PC-9 (cell line): ENCODE results near the gene CCDC192. TPM values are rescaled to one million over a fixed set of nuclear protein-coding genes. Genes with fewer than 3 reads are reported as not detected.

ENCODE experiments used
- BruUV-seq: library from RNA; stranded (reverse); fragments of 400-500 nt; replicated peaks from 2 replicates; lab custom pipeline; 2021; lab: Mats Ljungman, UMichigan
- CTCF ChIA-PET: fragments of 300-600 bp; sonication (Branson Sonifier 250); formaldehyde crosslinking; loops from one replicate; lab custom pipeline; 2022; ENCODE audit warnings: antibody characterized with exemption; lab: Charles Lee
- POLR2A ChIA-PET: fragments of 300-600 bp; sonication (Branson Sonifier 250); formaldehyde crosslinking; loops from one replicate; lab custom pipeline; 2022; ENCODE audit warnings: antibody characterized with exemption; ENCODE audit not compliant: unreplicated experiment; lab: Charles Lee
- DNase-seq, 2 experiments: peaks; one replicate each; pipeline versions ENCODE4 v3.0.0 to v3.0.0-alpha.2; 2015 to 2022; ENCODE audit warnings: mixed read lengths in 1 of 2
- H2AFZ ChIP-seq: fragments of 200-600 bp; sonication (generic); 2 replicates; pipeline ENCODE4 v1.8.1; 2017; ENCODE audit warnings: antibody characterized with exemption
- H3F3A ChIP-seq: fragments of 200-600 bp; sonication (generic); 2 replicates; pipeline ENCODE4 v1.8.1; 2017; ENCODE audit warnings: antibody characterized with exemption, mild to moderate bottlenecking, low read depth; ENCODE audit not compliant: insufficient read depth
- H3K27ac ChIP-seq: fragments of 200-600 bp; sonication (generic); 2 replicates; pipeline ENCODE4 v1.6.1; 2016; ENCODE audit warnings: mixed run types
- H3K27me3 ChIP-seq: fragments of 200-600 bp; sonication (generic); 2 replicates; pipeline ENCODE4 v1.6.1; 2016; ENCODE audit warnings: low read depth, mixed run types; ENCODE audit not compliant: insufficient read depth
- H3K36me3 ChIP-seq: fragments of 200-600 bp; sonication (generic); 2 replicates; pipeline ENCODE4 v1.6.1; 2016; ENCODE audit warnings: low read depth, mixed run types
- H3K4me1 ChIP-seq: fragments of 200-600 bp; sonication (generic); replicated peaks from 2 replicates; pipeline ENCODE4 v1.6.1; 2016; ENCODE audit warnings: mixed run types; ENCODE audit not compliant: insufficient read depth
- H3K4me2 ChIP-seq: fragments of 200-600 bp; sonication (generic); 2 replicates; pipeline ENCODE4 v1.6.1; 2017; ENCODE audit warnings: mixed run types
- H3K4me3 ChIP-seq: fragments of 200-600 bp; sonication (generic); 2 replicates; pipeline ENCODE4 v1.6.1; 2016; ENCODE audit warnings: mixed run types
- H3K79me2 ChIP-seq: fragments of 200-600 bp; sonication (generic); 2 replicates; pipeline ENCODE4 v1.6.1; 2017; ENCODE audit warnings: low read depth, mixed run types
- H3K9me2 ChIP-seq: fragments of 200-600 bp; sonication (generic); 2 replicates; pipeline ENCODE4 v1.8.1; 2017; ENCODE audit warnings: mild to moderate bottlenecking; ENCODE audit not compliant: insufficient read depth
- H3K9me3 ChIP-seq: fragments of 200-600 bp; sonication (generic); 2 replicates; pipeline ENCODE4 v1.8.1; 2016; ENCODE audit warnings: low read depth; ENCODE audit not compliant: insufficient read depth
- H4K20me1 ChIP-seq: fragments of 200-600 bp; sonication (generic); 2 replicates; pipeline ENCODE4 v1.8.1; 2017; ENCODE audit not compliant: insufficient read depth
- CTCF ChIP-seq: fragments of 200-600 bp; sonication (generic); conservative IDR thresholded peaks from 2 replicates; pipeline ENCODE4 v1.6.1; 2017; ENCODE audit warnings: mixed run types, antibody characterized with exemption, mild to moderate bottlenecking, moderate library complexity
- EZH2 ChIP-seq: fragments of 200-600 bp; sonication (generic); IDR thresholded peaks from 2 replicates; pipeline ENCODE4 v1.8.0; 2017; ENCODE audit warnings: antibody characterized with exemption, low read depth
- intact Hi-C: fragments of 100-400 bp; cut with micrococcal nuclease; formaldehyde crosslinking; loops from one replicate; pipeline ENCODE4 v1.10.0; 2022; ENCODE audit not compliant: unreplicated experiment
- total RNA-seq: library from RNA; stranded (reverse); gene quantifications from 2 replicates; pipeline ENCODE4 v1.2.3, GENCODE V29; 2021

Gene CCDC192
- total RNA-seq, 1 experiment from 2014 or later = not detected

GRCh38 chr5:127849408-127849807, 146.2 kb downstream of the CCDC192 start:
- Histone ChIP-seq H3K9me3 (no peaks in the 10 kb centered on the region), H3K79me2 (no peaks in the 10 kb centered on the region), H3K4me1 (peaks cover 8% of the 10 kb centered on the region; the same call in 1 of the 2 replicates), H3K36me3 (no peaks in the 10 kb centered on the region), H3K4me2 (no peak overlapping the region), H3K27ac (0 out of 2 replicates have a peak overlapping the region, but pooled peaks have one; percentile 16), H3K9me2 (no peaks in the 10 kb centered on the region), H2AFZ (peak overlapping the region; percentile 28; the same call in 1 of the 2 replicates), H4K20me1 (no peaks in the 10 kb centered on the region), H3F3A (no peaks in the 10 kb centered on the region), H3K27me3 (no peaks in the 10 kb centered on the region), H3K4me3 (no peak overlapping the region)
- peak in 1 of 2 experiments; percentile 54 for DNase-seq
- BruUV-seq = no TSS peak
- intact Hi-C loops = no loop called here
- POLR2A ChIA-PET = no interaction called here
- CTCF ChIA-PET = no interaction called here
- no peak for TF ChIP-seq CTCF
- TF ChIP-seq EZH2 = no peak

- H3K4me1 ChIP-seq = peaks cover 8% of the 10 kb centered on the region; the same call in 1 of the 2 replicates
- TF ChIP-seq CTCF (no peak), EZH2 (no peak)
- no peaks in the 10 kb centered on the region for H3K79me2 ChIP-seq
- no peaks in the 10 kb centered on the region for H3K9me3 ChIP-seq
- H2AFZ ChIP-seq = no peak overlapping the region; the same call in 1 of the 2 replicates
- no peak overlapping the region for H3K4me3 ChIP-seq
- H3K4me2 ChIP-seq = no peak overlapping the region
- no peaks in the 10 kb centered on the region for H3F3A ChIP-seq
- DNase-seq = no peak
- BruUV-seq = no TSS peak
- H3K27me3 ChIP-seq = no peaks in the 10 kb centered on the region
- H4K20me1 ChIP-seq = no peaks in the 10 kb centered on the region
- no peaks in the 10 kb centered on the region for H3K36me3 ChIP-seq
- no peaks in the 10 kb centered on the region for H3K9me2 ChIP-seq
- 0 out of 2 replicates have a peak overlapping the region, but pooled peaks have one; percentile 16 for H3K27ac ChIP-seq
- ChIA-PET POLR2A (no interaction called here), CTCF (no interaction called here)
- intact Hi-C loops = no loop called here
Measured at GRCh38 chr5:127849891-127850290, 146.7 kb downstream of the CCDC192 start.

GRCh38 chr5:127851964-127852363, 148.8 kb downstream of the CCDC192 start:
- Histone ChIP-seq H3K27ac (no peak overlapping the region), H3K79me2 (no peaks in the 10 kb centered on the region), H3K27me3 (no peaks in the 10 kb centered on the region), H4K20me1 (no peaks in the 10 kb centered on the region), H3K4me1 (peaks cover 8% of the 10 kb centered on the region; the same call in 1 of the 2 replicates), H3K4me3 (no peak overlapping the region), H3F3A (no peaks in the 10 kb centered on the region), H3K9me2 (no peaks in the 10 kb centered on the region), H2AFZ (no peak overlapping the region), H3K4me2 (no peak overlapping the region), H3K36me3 (no peaks in the 10 kb centered on the region), H3K9me3 (no peaks in the 10 kb centered on the region)
- POLR2A ChIA-PET = no interaction called here
- intact Hi-C loops = no loop called here
- CTCF ChIA-PET = no interaction called here
- DNase-seq = no peak
- TF ChIP-seq CTCF = no peak
- no peak for TF ChIP-seq EZH2
- no TSS peak for BruUV-seq
